Measurements from ENCODE around the gene STOX2.

The STOX2 gene

DNA sequence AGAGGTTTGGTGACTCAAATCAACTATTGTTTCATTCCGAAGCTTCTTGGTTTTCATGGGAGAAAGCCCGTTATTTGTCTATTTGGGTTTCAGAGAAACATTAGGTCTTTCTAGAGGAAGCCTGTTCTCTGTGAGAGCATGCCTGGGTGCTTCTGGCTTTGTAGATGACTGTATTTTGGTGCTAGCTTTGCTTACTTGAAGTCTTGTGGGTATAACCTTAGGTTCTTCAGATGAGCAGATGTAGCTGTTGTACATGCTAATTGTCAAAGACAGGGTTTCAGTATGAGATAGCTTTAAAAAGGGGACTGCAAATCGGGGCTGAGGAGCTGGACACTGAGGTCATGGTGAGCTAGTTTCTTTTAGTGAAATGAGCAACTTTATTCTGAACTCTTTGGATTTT, 7.9 kb upstream of the STOX2 start:
- no peak for DNase-seq (ENCODE audit: low read depth)

DNA sequence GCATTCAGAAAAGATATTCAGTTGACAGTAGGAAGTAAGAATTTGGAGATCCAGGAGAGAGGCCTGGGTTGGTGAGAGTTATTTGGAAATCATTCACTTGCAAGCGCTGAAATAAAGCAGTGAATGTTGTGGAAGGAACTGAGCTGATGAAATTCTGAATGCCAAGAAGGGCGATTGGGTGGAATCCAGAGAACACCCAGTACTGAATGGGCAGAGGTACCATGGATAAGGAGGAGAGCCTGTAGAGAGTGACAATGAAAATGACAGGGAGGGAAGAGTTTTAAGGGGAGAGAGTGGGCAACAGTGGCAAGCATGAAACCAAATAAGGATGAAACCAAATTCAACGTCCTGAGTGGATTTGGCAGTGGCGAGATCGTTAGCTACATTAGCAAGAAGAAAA, 6.7 kb upstream of the STOX2 start:
- no peak for DNase-seq (ENCODE audit: low read depth)

DNA sequence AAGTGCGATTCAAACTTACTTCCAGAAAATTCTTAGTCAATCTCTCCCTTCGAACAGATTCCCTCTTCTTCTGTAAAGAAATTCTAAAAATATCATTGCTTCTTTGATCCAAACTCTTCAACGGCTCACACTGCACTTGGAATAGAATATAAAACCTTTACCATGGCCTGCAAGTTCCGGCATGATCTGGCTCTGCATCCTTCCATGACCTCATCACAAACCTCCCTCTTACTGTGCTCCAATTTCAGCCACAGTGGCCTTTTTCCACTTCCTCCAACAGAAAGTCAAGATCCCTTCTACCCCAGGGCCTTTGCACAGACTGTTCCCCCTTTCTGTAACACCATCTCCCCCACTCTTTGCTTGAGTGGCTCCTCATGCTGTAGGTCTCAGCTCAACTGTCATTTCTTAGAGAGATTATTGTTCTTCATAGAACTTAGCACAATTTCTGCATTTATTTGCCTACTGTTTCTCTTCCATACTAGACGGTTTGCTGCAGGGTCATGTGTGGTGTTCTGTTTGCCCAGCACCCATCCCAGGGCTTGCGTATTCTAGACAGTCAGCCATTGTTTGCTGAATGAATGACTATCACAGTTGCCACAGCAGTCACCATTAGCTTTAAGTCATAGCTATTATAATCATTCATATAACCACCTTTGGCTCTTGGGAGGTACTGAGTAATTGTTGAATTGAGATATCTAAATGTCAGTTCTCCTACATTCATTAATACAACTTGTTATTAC, 1.9 kb upstream of the STOX2 start:
- DNase-seq (ENCODE audit: low read depth) = no peak

DNA sequence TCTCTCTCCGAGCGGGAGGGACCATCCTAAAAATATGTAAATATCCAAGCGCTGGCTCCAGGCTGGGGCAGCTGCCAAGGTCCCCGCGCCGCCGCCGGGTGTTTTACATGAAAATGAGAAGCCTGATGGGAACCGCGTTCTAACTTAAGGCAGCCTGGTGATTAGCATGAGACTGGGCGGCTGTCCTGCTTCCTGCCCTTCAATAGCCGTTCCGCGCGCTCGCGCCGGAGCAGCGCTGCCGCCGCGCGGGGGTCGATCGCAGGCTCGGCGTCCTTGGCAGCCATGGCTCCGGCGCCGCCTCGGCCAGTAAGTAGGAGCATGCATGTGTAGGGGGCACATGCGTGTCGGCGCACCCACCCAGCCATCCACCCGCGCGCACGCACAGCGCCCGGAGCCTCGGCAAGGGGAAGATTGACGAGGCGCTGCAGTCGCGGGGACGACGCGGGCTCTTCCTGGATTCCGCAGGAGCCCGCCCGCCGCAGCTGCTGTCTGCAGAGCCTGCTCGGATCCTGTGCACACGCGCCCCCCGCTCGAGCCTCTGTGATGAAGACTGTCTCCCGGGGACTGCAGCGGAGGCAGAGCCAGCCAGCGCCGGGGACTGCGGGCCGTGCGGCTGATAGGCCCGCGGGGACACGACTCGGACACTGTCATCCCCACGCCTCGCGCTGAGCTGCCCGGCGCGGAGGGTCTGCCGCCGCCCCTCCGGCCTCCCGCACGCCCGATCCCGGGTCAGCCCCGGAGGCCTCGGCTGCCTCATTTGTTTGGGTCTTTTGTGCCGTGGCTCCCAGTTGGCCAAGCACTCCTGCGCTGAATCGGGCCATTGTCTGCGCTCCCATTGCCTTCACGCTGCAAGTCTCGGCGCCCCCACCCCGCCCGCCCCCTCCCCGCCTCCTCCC, 734 bp downstream of the STOX2 start:
- no peak for DNase-seq (ENCODE audit: low read depth)

- no peak for DNase-seq (ENCODE audit: low read depth)
Measured at GRCh38 chr4:183906489-183906738, 1.3 kb downstream of the STOX2 start.

DNA sequence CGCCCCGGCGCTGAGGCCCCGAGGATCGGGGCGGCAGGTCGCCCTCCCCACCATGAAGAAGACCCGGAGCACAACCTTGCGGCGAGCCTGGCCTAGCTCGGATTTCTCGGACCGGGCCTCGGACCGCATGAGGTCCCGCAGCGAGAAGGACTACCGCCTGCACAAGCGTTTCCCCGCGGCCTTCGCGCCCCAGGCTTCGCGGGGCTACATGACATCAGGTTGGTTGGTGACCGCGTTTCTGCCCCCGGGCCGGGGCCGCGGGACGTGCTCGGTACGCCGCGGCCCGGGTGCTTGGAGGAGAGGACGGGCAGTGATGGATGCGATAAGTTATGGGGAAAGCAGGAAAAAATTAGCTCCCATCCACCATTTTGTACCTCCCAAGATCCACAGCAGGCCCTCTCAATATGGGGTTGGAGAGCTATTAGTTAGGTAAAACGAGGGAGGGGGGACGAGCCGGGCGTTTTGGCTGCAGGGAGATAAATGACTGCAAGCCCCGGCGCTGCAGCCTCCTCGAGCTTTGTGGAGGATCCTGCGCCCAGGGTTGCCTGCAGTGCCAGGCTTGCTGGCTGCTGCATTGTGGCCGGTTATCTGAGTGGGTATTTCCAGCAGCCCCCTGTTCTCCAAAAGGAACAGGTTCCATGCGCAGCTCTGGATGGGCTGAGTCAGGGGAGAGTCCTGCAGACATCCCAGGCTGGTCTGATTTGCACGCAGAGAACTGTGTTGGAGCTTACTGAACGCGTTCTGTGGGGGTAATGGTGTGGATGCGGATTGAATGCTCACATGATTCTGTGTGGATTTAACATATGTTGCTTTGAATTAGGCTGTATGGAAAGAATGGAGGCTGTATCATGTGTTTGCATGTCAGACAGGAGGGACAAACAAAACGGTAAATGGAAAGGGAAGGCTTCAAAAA, 1.9 kb downstream of the STOX2 start:
- no peak for DNase-seq (ENCODE audit: low read depth)

DNA sequence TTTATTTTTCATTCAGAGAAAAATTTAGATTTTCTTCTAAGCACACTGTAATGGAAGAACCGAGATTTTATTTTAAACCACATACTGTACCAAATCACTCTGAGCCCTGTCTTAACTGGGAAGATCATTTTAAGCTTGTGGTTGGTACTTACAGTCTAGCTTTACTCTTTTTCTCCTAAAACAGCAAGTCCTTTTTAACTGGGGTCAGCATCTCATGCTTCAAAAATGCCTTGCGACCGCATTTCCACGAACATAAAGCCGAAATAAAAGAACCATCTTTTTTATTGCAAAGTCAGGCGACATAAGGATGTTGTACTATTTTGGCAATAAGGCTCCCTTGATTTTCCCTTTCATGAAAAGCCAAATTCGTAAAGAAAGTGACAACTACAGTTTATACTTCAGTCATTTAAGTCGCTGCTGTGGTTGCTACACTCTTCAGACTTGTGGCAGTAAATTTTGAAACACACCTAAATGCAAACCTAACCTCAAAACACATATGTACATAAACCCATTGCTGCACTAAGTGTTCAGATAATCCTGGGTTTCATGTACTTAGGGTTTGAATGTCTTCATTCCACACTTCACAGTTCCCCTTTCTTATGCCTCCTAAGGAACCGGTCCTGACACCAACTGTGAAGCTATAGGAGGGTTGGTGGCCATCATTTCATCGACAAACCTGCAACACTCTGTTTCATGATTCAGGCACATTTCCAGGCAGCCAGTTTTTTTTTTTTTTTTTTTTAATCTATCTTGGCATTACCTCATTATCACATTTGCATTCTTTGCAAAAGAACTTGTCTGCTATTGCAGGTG, 3.0 kb downstream of the STOX2 start:
- no peak for DNase-seq (ENCODE audit: low read depth)

DNA sequence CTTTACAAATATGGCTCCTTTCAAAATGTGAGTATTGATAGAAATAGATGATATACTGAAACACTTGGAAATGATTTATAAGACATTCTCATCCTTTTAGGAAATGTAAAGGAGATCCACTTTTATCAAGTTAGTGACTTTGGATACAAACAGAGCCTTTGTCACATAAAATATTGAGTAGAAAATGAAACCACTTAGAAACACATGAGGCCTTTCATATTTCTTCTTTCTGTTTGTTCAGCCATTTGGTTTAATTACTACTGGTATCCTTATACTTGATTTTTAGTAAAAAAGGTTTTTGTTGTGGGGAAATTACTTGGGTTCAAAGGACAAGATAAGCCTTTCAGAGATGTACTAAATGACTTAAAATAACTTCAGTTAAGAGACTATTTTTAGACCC, 4.1 kb downstream of the STOX2 start:
- no peak for DNase-seq (ENCODE audit: low read depth)

GRCh38 chr4:183909801-183910200, 4.7 kb downstream of the STOX2 start:
- no peak for DNase-seq (ENCODE audit: low read depth)

GRCh38 chr4:183912585-183912984, 7.5 kb downstream of the STOX2 start:
- DNase-seq (ENCODE audit: low read depth) = no peak

- no peak for DNase-seq (ENCODE audit: low read depth)
Measured at GRCh38 chr4:183915976-183916375, 10.9 kb downstream of the STOX2 start.

DNA sequence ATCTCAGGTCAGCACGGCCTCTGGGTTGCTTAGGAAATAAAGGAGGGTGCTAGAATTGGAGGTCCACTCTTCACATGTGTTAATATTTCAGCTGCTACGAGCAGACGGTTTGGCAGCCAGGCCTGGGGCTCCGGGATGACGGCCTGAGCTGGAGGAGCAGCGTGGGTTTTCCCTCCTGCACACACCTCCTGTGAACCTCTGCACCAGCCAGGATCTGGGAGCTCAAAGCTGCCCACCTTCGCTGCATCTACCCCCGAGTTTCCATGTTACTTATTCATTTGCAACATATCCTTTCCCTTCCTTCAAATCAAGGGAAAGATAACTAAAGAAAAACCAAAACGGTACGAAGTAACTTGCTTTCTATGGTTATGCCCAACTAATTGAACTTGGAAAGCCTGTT, 13.6 kb downstream of the STOX2 start:
- no peak for DNase-seq (ENCODE audit: low read depth)

DNA sequence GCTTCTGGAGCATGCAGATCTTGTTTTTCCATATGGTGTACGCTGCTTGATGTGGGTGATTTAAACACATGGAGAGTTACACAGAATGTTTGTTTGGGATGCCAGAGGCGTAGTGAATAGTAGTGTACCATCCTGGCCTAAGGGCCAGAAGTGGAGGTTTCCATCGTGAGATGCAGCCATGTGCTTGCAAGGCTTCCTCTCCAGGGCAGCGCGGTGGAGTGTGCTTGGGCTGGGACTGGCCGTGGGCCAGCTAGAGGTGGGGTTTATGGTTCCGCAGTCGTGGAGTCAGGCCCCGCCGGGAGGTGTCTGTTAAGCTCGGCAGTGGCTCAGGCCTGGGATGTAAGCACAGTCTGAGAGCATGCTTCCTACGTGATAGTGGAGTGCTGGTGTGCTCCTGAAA, 14.0 kb downstream of the STOX2 start:
- DNase-seq (ENCODE audit: low read depth) = no peak

DNA sequence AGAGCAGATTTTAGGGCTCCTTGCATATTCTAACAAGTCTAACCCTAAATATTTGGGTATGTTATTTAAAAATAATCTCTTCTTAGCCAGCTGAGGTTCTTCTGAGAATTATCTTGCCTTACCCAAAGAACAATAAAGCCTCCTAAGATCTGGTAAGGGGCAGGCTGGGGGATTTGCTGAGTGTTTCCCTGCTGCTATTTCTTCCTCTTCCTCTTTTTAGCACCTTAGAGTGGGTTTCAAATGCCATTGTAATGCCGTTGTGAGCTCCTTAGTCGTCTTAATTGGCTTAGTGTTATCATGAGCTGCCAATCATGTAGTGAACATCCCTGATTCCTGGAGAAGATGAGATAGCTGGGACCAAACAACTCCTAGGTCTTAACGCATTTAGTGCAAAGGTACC, 15.4 kb downstream of the STOX2 start:
- DNase-seq (ENCODE audit: low read depth) = no peak

- no peak for DNase-seq (ENCODE audit: low read depth)
Measured at GRCh38 chr4:183921335-183921734, 16.2 kb downstream of the STOX2 start.

- DNase-seq (ENCODE audit: low read depth) = no peak
Measured at GRCh38 chr4:183924362-183925044, 19.4 kb downstream of the STOX2 start.

DNA sequence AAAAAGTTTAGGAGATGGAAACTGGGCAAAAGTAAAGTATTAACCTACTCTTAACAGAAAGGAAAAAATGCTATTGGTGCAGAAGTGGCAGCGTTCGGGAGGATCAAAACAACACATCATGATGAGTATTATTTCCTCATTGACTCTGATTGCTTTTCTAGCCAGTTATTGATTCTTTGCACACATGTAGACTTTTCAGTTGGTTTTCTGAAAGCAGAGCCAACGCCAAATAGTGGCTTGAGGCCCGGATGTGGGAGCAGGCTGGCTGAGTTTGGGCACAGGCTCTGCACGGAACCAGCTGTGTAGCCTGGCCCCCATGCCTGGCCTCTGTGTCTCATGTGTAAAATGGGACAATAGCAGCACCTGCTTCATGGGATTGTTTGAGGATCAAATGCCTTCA, 21.8 kb downstream of the STOX2 start:
- DNase-seq (ENCODE audit: low read depth) = no peak

DNA sequence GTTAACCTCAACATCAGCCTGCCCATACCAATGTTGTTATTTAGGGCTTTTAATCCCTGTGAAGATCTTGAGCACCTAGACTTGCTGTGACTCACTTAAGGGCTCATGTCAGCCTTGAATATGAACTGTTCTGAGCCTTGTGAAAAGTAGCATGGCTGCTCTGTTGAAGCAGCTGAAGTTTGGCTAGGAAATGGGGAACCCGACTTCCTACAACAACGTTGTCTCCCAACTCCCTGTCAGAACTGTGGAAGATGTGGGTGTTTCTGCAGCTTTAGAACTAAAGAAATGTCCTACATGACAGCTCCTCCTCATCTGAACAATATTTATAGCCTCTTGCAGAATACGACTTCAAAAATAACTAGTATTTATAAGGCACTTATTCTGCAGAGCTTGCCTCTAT, 27.5 kb downstream of the STOX2 start:
- no peak for DNase-seq (ENCODE audit: low read depth)

DNA sequence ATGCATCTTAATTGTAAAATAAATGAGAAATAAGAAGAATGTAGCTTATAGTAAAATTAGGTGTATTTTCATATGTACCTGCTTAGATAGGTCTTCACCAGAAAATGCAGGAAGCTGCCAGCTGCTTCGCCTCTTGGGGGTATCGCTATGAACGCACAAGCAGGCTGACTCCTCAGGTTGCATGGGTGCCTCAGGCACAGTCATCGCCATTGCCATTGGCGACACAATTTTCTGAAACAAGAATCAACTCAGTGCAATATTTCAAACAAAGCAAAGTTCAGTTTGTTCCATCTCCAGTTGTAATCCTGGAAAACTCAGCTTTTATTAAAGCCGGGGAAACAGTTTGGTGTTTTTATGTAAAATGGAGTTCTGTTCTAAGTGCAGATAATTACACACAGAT, 29.7 kb downstream of the STOX2 start:
- no peak for DNase-seq (ENCODE audit: low read depth)

DNA sequence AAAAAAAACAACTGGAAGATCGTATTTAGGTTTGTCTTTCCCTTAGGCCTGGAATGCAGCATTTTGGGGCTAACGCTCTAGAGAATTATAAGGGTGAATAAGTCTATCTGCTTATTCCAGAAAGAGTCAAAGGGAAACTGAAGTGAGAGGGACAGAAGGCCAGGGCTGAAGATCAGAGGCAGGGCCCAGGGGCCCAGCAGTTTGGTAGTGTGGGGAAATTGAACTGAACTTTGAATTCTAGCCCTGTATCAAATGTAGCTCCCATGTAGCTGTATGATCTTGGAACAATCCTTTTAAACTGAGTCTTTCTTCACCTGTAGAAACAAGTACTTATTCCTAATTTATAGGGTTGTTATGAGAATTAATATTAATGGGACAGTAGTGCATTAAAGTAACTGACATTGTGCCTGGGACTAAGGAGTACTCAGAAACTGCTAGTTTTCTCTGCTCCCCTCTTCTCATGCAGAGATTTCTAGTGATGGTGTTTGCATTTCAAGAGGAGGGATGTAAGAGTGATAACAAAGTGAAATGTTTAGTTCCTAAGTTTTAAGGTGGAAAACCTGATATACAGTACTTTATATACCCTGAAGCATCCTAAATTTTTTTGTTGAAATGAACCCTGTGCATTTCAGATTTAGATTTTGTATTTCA, 30.4 kb downstream of the STOX2 start:
- DNase-seq (ENCODE audit: low read depth) = no peak

- no peak for DNase-seq (ENCODE audit: low read depth)
Measured at GRCh38 chr4:183936047-183936446, 30.9 kb downstream of the STOX2 start.
